ENCODE results near the gene ATP8A1.

DNA sequence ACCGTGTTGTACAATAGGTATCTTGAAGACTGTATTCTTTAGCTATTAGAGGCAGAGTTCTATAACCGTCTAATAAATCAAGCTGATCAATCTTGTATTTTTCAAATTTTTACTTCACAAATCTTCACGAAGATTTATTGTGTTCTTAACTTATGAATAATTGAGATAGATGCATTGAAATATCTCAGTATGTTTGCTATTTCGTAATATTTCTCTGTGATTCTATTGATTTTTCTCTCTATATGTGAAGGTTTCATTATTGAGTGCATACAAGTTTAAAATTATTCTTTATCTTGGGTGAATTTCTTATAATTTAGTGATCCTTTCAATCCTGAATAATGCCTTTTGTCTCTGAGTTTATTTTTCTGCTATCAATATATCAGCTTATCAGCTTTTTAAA lies 279.4 kb downstream of the ATP8A1 start:
- TF ChIP-seq, protein P1, sequence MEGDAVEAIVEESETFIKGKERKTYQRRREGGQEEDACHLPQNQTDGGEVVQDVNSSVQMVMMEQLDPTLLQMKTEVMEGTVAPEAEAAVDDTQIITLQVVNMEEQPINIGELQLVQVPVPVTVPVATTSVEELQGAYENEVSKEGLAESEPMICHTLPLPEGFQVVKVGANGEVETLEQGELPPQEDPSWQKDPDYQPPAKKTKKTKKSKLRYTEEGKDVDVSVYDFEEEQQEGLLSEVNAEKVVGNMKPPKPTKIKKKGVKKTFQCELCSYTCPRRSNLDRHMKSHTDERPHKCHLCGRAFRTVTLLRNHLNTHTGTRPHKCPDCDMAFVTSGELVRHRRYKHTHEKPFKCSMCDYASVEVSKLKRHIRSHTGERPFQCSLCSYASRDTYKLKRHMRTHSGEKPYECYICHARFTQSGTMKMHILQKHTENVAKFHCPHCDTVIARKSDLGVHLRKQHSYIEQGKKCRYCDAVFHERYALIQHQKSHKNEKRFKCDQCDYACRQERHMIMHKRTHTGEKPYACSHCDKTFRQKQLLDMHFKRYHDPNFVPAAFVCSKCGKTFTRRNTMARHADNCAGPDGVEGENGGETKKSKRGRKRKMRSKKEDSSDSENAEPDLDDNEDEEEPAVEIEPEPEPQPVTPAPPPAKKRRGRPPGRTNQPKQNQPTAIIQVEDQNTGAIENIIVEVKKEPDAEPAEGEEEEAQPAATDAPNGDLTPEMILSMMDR (IDR thresholded peaks at IDR 0.05 in 8 of 11, conservative IDR thresholded peaks at IDR 0.05 in 3 of 11): no peak
- no peak for TF ChIP-seq POLR2A (IDR thresholded peaks at IDR 0.05)
- TF ChIP-seq POLR2AphosphoS5 (IDR thresholded peaks at IDR 0.05): no peak
